Loucy (cell line): Measurements from ENCODE around the gene SEPHS1.

Source experiments
- EZH2phosphoT487 ChIP-seq: fragments of 200-600 bp; IDR thresholded peaks from 2 replicates; pipeline ENCODE4 v1.6.1; 2018; ENCODE audit warnings: antibody characterized with exemption, mild to moderate bottlenecking, moderate library complexity, borderline replicate concordance
- TF ChIP-seq, protein P1 (sequence below): fragments of 200-600 bp; sonication (generic); conservative IDR thresholded peaks from 2 replicates; pipeline ENCODE4 v1.5.1; 2014; ENCODE audit warnings: mild to moderate bottlenecking, antibody characterized with exemption, low read length

DNA sequence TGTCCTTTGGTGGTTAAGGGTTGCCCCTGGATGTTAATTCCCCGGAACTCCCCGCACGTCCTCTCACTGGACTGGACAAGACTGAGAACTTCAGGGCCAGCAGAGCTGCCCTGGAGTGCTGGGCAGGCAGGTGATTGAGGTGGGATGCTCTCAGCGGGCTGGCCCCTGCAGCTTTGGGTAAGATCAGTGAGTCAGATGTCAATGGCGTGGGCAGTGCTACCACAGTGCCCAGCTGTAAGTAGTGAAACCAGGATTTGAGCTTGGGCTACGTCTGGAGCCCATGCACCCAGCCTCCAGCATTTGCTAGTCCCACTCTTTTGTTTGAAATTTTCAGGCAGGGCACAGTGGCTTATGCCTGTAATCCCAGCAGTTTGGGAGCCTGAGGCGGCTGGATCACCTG lies 6.7 kb upstream of the SEPHS1 start:
- TF ChIP-seq, protein P1, sequence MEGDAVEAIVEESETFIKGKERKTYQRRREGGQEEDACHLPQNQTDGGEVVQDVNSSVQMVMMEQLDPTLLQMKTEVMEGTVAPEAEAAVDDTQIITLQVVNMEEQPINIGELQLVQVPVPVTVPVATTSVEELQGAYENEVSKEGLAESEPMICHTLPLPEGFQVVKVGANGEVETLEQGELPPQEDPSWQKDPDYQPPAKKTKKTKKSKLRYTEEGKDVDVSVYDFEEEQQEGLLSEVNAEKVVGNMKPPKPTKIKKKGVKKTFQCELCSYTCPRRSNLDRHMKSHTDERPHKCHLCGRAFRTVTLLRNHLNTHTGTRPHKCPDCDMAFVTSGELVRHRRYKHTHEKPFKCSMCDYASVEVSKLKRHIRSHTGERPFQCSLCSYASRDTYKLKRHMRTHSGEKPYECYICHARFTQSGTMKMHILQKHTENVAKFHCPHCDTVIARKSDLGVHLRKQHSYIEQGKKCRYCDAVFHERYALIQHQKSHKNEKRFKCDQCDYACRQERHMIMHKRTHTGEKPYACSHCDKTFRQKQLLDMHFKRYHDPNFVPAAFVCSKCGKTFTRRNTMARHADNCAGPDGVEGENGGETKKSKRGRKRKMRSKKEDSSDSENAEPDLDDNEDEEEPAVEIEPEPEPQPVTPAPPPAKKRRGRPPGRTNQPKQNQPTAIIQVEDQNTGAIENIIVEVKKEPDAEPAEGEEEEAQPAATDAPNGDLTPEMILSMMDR = no peak
- TF ChIP-seq EZH2phosphoT487 = no peak
